Measurements from ENCODE around the gene TLE6. TPM values are rescaled to one million over a fixed set of nuclear protein-coding genes. Genes with fewer than 3 reads are reported as not detected.

The TLE6 gene
- total RNA-seq, 1 donor from 2014 or later: 0.44 TPM

DNA sequence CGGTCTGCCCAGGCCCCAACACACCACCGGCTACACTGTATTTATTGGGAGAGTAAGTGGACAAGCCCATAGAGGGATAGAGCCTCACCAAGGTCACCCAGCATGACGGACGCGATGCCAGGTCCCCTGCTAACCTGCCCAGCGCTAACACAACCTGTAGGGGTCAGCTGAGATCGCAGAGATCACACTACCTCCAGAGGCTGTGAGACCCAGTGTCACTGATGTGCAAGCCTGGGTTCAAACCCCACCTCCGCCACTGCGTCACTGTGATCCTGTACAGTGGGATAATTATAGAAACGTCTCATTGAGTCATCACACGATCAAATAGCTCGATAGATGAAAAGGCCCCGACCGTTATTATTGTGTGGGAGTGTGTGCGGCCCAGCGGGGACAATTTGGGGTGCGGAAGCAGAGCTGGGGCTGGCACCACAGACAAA, 62.3 kb downstream of the TLE6 start:
- H3K9me3 Mint-ChIP-seq: no peaks in the 10 kb centered on the region
- H3K27ac Mint-ChIP-seq (ENCODE audit: unreplicated experiment): peak overlapping the region; percentile 78
- no peak for DNase-seq (ENCODE audit: low read depth, low spot score)
- H3K4me3 Mint-ChIP-seq: peak overlapping the region; percentile 65
- TF ChIP-seq, protein P1, sequence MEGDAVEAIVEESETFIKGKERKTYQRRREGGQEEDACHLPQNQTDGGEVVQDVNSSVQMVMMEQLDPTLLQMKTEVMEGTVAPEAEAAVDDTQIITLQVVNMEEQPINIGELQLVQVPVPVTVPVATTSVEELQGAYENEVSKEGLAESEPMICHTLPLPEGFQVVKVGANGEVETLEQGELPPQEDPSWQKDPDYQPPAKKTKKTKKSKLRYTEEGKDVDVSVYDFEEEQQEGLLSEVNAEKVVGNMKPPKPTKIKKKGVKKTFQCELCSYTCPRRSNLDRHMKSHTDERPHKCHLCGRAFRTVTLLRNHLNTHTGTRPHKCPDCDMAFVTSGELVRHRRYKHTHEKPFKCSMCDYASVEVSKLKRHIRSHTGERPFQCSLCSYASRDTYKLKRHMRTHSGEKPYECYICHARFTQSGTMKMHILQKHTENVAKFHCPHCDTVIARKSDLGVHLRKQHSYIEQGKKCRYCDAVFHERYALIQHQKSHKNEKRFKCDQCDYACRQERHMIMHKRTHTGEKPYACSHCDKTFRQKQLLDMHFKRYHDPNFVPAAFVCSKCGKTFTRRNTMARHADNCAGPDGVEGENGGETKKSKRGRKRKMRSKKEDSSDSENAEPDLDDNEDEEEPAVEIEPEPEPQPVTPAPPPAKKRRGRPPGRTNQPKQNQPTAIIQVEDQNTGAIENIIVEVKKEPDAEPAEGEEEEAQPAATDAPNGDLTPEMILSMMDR (conservative IDR thresholded peaks at IDR 0.05): no peak
- peaks cover 78% of the 10 kb centered on the region for H3K27me3 Mint-ChIP-seq (ENCODE audit: low read depth)
- H3K4me1 Mint-ChIP-seq: peaks cover 22% of the 10 kb centered on the region
- H3K36me3 Mint-ChIP-seq (ENCODE audit: low read depth): no peaks in the 10 kb centered on the region

DNA sequence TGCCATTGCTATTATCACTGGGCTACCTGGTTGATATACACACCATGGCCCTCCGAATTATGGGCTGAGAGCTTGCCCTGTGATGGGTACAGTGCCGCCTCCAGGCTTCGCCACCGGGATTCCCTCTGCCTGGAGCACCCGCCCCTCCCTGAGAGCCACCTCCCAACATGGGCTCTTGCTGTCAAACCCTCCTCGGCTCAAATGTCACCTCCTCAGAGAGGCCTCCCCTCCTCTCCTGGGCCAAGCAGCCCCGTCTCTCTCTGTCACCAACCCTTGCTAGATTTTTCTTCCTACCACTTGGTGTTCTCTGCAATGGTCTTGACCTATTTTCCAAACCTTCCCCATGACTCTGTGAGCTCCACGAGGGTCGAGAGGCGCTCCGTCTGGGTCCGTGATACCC, 64.0 kb downstream of the TLE6 start:
- Mint-ChIP-seq H3K36me3 (ENCODE audit: low read depth) (no peaks in the 10 kb centered on the region), H3K27ac (ENCODE audit: unreplicated experiment) (no peak overlapping the region), H3K4me3 (no peak overlapping the region), H3K4me1 (peaks cover 15% of the 10 kb centered on the region), H3K27me3 (ENCODE audit: low read depth) (peaks cover 78% of the 10 kb centered on the region), H3K9me3 (no peaks in the 10 kb centered on the region)
- DNase-seq (ENCODE audit: low read depth, low spot score): no peak
- TF ChIP-seq, protein P1 (conservative IDR thresholded peaks at IDR 0.05): no peak

DNA sequence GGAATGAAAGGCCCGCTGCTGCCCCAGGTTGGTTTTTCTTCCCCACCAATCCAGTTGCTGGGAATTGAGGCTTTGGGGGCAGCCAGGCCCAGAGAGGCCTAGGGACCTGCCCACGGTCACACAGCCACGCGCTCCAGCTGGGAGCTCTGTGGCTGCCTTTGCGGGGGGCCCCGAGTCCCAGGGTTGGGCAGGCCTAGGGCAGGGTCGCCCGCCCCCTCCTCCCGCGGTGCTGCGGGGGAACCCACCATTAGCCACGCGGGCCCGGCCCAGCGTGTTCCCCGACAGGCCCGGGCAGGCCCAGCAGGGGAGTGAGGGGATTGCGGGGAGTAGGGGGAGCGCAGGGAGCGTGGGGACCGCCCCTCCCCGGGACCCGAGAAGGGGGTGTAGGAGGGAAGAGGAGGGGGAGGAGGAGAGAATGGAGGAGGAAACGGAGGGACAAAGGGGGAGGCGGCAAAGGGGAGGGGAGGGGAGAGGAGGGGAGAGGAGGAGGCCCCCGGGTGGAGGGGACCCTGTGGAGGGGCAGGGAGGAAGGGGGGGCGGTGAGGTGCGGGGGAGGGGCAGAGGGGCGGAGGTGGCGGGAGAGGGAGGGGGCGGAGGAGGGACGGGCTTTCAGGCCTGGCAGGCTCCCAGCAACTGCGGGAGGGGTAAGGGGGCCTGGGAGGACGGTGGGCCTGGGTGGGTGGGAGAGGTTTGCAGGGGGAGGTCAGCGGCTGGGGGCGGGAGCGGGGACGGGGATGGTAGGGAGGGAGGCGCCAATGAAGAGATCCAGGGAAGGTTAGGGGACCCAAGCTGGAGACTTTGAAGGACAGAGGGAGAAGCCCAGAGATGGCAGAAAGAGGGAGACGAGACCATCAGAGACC, 64.6 kb downstream of the TLE6 start:
- H3K4me1 Mint-ChIP-seq: peaks cover 15% of the 10 kb centered on the region
- H3K27me3 Mint-ChIP-seq (ENCODE audit: low read depth): peaks cover 73% of the 10 kb centered on the region
- TF ChIP-seq, protein P1 (conservative IDR thresholded peaks at IDR 0.05): no peak
- no peaks in the 10 kb centered on the region for H3K36me3 Mint-ChIP-seq (ENCODE audit: low read depth)
- DNase-seq (ENCODE audit: low read depth, low spot score): no peak
- H3K27ac Mint-ChIP-seq (ENCODE audit: unreplicated experiment): no peak overlapping the region
- no peaks in the 10 kb centered on the region for H3K9me3 Mint-ChIP-seq
- H3K4me3 Mint-ChIP-seq: no peak overlapping the region

DNA sequence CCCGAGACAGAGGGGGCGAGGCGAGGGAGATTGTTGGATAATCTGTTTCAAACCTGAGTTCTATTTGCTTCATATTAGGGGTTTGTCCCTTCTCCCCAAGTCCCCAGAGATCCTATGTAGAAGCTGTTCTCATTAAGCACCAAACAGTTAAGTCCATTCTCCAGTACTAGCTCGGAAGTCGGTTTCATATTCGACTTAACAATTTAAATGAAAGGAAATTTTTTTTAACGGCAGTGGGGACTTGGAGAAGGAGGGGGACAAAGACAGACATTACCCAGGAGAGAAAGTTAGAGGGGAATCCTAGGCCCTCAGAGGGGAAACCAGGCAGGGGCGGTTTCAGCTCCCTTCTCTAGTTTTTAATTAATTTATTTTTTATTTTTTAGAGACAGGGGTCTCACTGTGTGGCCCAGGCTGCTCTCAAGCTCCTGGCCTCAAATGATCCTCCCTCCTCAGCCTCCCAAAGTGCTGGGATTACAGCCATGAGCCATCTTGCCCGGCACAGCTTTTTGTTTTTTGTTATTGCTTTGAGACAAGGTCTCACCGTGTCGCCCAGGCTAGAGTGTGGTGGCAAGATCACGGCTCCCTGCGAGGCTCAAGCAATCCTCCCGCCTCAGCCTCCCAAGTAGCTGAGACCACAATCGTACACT, 65.4 kb downstream of the TLE6 start:
- Mint-ChIP-seq H3K4me3 (peak overlapping the region; percentile 36), H3K36me3 (ENCODE audit: low read depth) (no peaks in the 10 kb centered on the region), H3K9me3 (no peaks in the 10 kb centered on the region), H3K27me3 (ENCODE audit: low read depth) (peaks cover 71% of the 10 kb centered on the region), H3K27ac (ENCODE audit: unreplicated experiment) (no peak overlapping the region), H3K4me1 (peaks cover 20% of the 10 kb centered on the region)
- TF ChIP-seq, protein P1 (conservative IDR thresholded peaks at IDR 0.05): no peak
- DNase-seq (ENCODE audit: low read depth, low spot score): no peak

Other genes starting within 250 kb of the TLE6 start
- gene SLC39A3, start 237.5 kb upstream of the TLE6 start, total RNA-seq: 43.0 and 43.1 TPM in 2 replicates
- gene SGTA, start 194.3 kb upstream of the TLE6 start, total RNA-seq: 89.9 and 95.1 TPM in 2 replicates
- 171 and 173 TPM in 2 replicates for gene THOP1, start 192.1 kb upstream of the TLE6 start, total RNA-seq
- gene ZNF554, start 157.7 kb upstream of the TLE6 start, total RNA-seq: 8.6 and 9.0 TPM in 2 replicates
- 10.5 and 11.4 TPM in 2 replicates for gene ZNF555, start 136.1 kb upstream of the TLE6 start, total RNA-seq
- gene ZNF556, start 110.2 kb upstream of the TLE6 start, total RNA-seq: 0.05 TPM in 2 replicates
- gene ZNF57, start 76.6 kb upstream of the TLE6 start, total RNA-seq: 4.2 and 4.7 TPM in 2 replicates
- 7.8 and 7.9 TPM in 2 replicates for gene ZNF77, start 32.6 kb upstream of the TLE6 start, total RNA-seq
- 0.73 and 1.4 TPM in 2 replicates for gene TLE2, start 51.7 kb downstream of the TLE6 start, total RNA-seq
- 244 and 247 TPM in 2 replicates for gene TLE5, start 84.9 kb downstream of the TLE6 start, total RNA-seq
- 40.6 and 42.5 TPM in 2 replicates for gene GNA11, start 116.8 kb downstream of the TLE6 start, total RNA-seq
- gene GNA15, start 158.5 kb downstream of the TLE6 start, total RNA-seq: not detected in 2 replicates
- not detected in 2 replicates for gene S1PR4, start 201.2 kb downstream of the TLE6 start, total RNA-seq
- gene NCLN, start 208.4 kb downstream of the TLE6 start, total RNA-seq: 76.5 and 84.1 TPM in 2 replicates
- 2.3 and 3.0 TPM in 2 replicates for gene CELF5, start 247.1 kb downstream of the TLE6 start, total RNA-seq